DMS 273 (cell line): ENCODE measurements around the gene CST7.
"Not testable (repeated sequence)": the region's sequence is repeated elsewhere in the genome, so short reads cannot be mapped to it uniquely, and the experiment has no call there.

Experiments
- DNase-seq: peaks from one replicate; lab custom pipeline; 2025; ENCODE audit not compliant: unreplicated experiment; lab: John Stamatoyannopoulos, UW

CST7 gene, protein sequence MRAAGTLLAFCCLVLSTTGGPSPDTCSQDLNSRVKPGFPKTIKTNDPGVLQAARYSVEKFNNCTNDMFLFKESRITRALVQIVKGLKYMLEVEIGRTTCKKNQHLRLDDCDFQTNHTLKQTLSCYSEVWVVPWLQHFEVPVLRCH

DNA sequence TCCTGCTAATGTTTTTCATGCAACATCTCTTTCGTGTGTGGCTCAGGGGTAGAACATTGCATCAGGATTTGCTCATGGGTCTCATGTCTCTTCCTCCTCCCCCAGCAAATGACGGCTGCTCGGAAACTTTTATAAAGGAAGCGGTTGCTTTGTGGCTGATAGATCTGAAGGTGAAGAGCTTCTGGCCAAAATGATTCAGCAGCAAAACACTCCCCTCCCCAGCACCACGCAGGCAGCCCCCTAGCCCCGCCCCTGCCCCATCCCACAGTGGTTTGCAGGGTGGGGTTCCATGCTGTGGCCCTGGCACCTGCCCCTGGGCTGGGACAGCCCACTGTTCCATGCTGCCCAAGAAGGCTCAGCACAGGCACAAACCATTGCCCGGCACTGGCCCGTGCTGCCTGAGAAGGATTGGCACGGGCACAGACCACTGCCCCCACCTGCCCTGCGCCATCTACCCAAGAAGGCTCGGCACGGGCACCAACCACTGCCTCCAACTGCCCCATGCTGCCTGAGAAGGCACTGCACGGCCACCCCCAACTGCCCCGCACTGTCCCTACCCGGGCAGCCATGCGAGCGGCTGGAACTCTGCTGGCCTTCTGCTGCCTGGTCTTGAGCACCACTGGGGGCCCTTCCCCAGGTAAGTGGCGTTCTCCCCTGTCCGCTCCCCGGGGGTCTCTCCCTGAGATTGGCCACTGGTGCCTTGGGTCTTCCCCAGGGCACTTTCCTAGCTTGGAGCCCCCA, at the start of gene CST7:
TSS of gene CST7 (plus strand) at position 331 of the 741 bp plus-strand sequence. CDS start at position 568, 237 bp downstream.
- no peak for DNase-seq

DNA sequence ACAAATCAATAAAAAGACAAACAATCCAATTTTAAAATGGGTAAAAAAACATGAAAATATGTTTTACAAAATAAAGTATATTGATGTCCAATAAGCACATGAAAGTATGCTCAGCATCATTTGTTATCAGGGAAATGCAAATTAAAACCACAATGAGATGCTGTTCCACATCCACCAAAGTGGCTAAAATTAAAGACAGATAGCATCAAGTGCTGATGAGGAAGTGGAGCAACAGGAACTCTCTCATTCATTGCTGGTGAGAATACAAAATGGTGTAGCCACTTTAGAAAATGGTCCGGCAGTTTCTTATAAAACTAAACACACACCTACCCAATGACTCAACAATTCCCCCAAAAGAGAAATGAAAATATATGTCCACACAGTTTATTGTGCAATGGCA, 42.3 kb upstream of the CST7 start:
- DNase-seq: no peak

DNA sequence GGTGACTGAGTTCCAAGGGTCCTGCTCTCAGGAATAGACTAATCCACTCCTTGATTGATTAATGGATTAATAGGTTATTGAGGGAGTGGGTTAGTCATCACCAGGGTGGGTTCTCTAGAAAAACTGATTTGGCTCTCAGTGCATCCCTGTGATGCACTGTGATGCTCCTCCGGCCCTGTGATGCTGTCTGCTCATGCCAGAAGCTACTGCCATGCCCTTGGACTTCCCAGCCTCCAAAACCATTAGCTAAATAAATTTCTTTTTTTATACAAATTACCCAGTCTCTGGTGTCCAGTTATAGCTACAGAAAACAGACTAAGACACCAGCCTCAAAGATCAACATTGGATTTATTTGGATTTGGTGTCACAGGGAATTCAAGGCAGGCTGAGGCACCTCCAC, 40.4 kb upstream of the CST7 start:
- no peak for DNase-seq

DNA sequence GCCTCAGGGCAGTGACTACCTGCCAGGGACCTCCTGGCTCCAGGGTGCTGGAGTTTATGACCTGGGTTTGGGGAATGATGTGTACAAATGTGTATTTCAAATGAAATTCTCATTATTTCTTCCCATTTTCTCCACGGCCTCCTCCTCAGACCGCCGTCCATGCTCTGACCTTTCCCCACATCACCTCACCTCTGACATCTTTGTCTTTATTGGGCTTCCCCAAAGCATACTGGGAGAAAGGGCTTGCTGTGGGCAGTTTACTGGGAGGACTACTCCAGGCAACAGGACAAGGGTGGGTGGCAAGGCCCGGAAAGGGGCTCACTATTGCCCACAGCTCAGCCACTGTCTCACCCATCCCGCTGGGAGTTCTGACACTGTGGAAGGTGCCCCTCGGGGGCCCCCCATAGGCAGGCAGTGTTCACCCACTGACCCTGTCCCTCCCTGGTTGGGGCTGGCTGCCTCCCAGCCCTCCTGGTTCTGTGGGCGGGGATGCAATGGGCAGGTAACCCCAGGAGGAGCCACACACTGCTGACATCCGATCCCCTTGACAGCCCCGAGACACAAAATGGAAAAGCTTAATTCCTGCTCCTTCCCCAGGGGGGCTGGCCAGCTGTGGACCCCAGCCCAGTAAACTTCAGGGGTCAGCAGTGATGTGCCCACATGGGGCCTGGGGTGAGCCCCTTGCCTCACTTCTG, 39.8 kb upstream of the CST7 start:
- DNase-seq: no peak

DNA sequence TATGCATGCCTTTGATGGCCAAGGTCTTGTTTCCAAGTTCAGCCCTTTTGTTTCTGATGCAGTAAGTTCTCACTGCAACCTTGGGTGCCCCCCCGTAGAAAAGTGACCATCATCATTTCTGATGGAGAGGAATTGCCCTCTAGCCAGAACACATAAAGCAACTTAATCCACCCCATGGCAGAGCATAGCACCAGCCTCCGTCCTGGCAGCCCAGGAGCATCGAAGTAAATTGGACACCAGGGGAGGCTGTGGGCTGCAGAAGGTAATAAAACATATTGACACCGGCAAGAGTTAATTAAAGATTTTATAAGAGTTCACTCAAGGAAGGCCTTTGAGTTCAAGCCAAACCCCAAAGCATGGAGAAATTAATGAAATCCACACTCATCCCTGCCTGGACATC, 39.2 kb upstream of the CST7 start:
- DNase-seq: no peak

DNA sequence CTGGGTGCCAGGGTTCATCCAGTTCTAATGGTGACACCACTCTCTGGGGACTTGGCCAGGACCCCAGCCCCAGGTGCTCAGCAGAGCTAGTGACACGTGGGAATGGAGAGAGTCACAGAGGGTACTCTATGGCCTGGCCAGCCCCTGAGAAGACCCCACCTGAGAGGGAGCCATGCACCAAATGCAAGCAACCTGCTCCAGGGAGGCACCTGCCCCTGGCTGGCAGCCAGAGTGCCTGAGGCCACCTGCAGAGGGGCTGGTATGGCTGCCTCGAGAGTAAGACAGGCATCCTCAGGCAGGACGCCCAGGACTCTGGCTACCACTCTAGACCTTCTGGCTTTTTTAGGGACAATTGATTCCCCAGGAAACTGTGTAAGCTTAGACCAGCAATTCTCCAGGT, 38.6 kb upstream of the CST7 start:
- no peak for DNase-seq

DNA sequence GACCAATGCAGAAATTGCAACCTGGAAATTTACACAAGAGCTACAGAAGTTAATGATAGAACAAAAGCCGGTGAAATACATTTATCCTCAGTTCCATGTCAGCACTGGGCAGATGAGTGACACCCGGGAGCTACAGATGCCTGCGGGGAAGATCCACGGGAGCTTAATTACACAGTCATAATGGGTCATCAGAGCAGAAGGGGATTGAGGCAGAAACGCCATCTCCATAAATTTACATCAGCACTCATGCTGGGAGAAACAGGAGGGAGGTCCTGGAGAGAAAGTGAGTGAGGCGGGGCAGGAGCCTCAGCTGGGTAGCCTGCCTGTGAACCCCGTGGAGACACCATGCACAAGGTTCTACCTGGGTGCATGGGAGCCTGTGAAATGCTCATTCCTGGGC, 37.6 kb upstream of the CST7 start:
- no peak for DNase-seq

DNA sequence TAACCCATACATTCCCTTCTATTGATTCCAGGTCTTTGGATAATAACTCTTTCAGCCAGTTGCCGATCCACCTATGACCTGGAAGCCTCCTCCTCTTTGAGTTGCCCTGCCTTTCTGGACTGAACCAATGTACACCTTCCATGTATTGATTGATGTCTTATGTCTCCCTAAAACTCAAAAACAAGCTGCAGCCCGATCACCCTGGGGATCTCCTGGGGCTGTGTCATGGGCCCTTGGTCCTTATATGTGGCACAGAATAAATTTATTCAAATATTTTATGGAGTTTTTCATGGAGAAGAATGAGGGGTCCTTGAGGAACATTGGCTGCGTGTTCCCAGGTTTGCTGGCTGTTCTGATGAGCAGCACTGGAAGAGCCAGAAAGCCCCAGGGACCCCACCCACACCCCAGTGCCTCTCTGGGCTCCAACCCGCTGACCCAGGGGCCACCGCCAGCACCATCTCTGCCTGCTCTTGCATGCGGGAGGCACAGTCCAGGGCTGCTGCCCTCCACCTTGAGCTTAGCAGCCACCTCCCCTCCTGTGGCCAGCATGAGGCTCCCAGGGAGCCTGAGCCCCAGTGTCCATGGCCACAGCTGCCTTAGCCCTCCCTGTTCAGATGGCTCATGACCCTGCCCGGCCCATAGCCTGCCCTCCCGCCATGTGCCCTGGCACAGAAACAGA, 36.5 kb upstream of the CST7 start:
- DNase-seq: no peak

DNA sequence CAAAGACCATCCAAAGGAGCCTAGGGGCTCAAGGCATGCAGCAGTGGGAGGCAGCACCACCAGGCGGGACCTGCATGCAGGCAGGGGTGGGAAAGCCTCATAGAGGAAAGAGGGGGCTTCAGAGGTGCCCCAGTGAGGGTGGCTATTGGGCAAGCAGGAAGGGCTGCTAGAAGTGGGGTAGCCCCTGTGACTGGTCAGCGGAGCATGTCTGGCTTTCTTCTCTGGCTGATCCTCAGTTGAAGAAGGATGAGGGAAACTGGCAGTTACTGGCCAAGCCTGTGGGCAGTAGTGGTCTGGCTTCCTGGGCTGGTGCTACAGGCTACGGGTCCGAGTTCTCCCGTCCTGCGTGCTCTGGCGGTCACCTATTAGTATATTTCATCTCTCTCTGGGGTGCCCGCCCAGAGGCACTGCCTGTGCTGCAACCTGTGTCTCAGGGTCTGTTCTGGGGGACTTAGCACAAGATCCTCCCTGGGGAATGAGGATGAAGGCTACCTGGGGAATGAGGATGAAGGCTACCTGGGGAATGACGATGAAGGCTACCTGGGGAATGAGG, 35.9 kb upstream of the CST7 start:
- no peak for DNase-seq

DNA sequence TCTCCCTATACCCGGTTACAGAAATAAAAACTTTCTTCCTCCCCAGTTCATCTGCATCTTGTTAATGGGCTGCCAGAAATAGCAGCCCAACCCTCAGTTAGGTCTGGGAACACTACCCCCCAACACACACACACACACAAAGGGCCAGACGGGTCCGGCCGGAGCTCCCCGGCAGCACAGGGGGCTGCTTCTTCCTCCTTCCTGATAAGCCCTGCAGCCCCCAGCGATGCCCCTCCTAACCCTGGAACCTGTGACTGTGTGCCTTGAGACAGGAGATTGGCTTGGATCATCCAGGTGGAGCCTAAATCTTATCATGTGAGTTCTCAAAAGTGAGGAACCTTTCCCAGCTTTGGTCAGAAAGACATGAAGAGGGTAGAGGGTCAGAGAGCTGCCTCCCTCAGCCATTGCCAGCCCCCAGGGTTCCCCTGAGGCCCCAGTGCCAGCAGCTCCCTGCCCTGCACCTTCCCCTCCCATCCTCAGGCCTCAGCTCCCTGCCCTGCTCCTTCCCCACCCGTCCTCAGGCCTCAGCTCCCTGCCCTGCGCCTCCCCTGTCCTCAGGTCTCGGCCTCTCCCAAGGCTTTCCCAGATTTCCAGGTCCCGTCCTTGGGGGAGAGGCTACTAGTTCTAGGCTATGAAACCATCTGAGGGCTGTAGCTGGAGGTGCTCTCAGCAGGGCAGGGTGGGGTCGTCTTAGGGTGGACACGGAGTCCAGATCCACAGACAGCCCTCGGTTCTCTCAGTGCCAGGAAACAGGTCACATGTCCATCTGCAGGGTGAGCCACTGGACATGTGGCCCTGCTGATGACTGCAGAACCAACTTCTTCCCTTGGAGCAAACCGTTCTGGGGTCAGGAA, 34.5 kb upstream of the CST7 start:
- no peak for DNase-seq

DNA sequence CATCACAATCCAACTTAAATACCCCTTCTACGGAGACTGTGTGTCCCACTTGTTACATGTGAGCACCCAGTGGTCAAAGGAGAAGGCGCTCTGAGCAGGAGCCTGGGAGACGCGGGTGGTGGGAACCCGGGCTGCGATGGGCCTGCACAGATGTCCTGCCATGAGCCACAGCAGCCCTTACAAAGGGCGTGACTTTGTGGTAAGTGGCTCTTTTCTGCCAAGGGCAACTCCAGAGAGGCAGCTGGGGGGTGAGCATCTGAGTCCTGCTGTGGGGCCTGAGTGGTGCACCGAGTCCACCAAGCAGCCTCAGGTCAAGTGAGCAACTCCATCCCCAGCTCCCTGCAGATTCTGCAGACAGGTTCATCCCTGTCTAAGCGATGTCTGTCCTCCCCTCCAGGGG, 33.6 kb upstream of the CST7 start:
- DNase-seq: no peak

DNA sequence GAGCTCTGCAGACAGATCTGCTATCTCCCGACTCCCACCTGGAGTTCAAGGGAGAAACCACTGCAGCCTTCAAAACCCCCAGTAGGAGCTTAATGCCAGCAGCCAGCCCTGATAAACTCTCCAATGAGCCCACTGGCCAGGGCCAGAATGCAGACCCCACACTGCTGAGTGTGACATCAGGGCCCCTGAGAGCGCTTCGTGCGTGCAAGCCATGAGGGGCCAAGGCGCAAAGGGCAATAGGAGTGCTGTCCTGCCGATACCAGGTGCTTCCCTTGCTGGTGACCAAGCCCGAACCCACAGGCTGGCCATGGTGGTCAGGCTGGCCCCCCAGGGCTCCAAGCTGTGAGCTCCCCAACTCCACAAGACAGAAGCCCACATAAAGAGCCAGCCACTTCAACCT, 33.2 kb upstream of the CST7 start:
- DNase-seq: no peak

DNA sequence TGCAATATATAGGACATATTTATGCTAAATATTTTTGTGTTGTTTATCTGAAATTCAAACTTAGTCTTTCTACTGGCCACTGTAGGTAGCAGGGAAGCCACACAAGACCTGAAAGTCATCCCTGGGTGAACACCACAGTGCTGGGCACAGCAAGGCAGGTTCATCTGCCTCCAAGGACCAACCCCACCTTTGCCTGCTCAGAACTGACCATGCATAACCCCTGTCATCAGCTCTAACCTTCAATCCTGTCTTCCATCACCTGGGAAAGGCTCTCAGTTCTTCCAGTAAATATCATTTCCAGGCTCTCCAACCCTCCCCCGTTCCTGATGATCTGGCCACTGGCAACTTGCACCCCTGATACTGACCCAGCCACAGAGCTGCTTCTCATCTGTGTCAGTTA, 32.7 kb upstream of the CST7 start:
- no peak for DNase-seq

DNA sequence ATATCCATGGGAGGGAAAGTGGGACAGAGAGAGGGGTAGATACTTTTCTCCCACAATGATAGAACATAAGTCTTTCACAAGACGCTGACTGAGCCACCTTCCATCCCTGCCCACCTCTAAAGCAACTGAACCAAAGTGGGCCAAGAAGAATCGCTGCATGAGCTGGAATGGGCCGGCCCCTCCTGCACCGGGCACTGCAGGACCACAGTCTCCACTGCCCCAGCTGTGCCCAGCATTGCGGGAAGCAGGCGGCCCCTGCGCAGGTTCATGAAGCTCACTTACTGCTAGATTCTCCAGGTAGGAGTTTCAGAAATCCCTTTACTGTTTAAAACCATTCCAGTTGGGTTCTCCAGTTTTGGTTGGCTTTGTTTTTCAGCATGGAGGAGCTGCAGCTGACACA, 32.0 kb upstream of the CST7 start:
- DNase-seq: no peak

DNA sequence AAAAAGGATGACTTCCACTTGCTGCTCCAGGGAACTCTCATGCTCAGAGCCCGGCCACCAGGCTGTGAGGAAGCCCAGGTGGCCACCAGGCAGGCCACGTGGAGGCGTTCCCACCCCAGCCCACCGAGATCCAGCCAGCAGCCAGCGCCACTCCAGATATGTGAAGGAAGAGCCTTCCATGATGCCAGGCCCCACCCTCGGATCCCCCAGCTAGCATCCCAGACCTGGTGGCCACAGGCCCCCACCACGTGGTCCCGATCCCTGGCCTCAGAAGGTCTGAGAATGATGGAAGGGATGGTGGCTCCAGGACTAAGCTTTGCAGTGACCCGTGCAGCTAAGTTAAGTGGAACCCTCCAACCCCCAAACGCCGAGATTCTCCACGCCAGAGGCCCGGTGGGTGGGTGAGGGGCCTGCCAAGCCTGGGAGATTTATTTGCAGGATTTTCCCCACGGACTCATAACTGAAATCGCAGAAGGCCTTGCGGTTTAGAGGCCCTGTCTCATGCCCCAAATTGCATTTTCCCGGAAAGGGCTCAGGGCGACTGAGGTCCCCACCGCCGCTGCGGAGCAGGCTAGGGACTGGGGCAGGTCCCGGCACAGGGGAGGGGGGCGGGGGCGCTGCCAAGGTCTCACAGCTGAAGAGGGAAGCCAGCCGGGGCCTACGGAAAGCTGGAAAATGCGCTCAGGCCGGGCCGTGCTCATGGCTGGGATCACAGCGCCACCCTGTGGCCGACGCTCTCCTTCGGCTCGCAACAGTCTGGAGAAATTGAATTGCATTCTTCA, 31.1 kb upstream of the CST7 start:
- DNase-seq: peak; percentile 91

DNA sequence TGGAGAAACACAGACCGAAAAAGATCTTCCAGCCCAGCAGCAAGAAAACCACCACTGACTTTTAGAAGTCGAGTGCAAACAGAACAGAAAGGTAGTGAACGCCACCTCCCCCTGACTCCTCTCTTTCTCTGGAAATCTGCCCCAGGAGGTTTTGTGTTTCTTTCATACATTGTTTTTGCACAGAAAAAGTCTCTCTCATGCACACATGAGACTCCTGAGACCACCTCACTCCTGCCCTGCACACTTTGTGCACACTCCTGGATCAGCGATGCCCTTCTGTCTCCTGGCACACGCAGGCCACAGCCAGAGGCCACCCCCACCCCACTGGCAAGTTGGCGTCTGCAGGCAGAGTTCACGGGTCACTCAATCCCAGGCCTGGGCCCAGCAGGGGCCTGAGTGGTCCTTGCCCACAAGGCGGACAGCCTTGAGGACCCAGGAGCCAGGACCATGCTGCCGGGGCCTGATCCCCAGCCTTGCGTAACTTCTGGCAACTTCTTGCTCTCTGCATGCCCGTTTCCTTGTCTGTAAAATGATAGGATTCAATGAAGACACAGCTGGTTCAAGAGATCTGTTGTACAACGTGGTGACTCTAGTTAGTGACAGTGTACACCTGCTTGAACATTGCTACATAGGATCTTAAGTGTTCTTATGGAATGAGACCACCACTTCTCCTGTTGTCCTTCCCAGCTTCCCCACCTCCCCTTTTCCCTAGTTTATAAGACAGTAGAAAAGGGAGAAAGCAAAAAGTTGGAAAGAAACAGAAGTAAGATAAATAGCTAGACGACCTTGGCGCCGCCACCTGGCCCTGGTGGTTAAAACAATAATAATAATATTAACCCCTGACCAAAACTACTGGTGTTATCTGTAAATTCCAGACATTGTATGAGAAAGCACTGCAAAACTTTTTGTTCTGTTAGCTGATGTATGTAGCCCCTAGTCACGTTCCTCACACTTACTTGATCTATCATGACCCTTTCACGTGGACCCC, 30.2 kb upstream of the CST7 start:
- no peak for DNase-seq

DNA sequence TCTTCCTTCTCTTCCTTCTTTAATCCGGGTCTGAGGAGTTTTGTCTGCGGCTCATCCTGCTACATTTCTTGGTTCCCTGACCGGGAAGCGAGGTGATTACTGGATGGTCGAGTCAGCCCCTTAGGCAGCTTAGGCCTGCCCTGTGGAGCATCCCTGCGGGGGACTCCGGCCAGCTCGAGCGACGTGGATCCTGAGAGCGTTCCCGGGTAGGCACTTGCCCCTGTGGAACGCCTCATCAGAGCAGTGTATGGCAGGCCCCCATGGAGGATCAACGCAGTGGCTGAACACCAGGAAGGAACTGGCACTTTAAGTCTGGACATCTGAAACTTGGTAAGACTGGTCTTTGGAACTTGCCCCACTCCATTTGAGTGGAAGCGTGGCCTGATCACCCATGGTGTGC, 29.4 kb upstream of the CST7 start:
- not testable (repeated sequence) for DNase-seq

DNA sequence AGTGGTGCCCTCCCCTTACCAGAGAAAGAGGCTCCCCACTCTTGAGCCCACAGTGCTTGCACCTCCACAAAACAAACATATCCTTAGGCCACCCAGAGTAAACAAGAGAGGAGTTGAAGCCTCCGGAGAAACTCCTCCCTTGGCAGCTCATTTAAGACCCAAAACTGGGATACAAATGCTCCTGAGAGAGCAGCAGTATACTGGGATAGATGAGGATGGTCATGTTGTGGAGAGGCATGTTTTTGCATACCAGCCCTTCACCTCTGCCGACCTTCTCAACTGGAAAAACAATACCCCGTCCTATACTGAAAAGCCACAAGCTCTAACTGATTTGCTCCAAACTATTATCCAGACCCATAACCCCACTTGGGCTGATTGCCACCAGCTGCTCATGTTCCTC, 28.4 kb upstream of the CST7 start:
- DNase-seq: not testable (repeated sequence)

DNA sequence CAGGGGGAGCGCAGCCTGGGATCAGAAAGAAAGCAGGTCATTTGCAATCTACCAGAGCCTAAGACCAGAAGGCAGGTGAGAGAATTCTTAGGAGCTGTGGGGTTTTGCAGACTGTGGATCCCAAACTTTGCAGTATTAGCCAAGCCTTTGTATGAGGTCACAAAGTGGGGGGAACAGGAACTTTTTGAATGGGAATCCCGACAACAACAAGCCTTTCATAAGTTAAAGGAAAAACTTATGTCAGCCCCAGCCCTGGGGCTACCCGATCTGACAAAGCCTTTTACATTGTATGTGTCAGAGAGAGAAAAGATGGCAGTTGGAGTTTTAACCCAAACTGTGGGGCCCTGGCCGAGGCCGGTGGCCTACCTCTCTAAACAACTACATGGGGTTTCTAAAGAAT, 19.8 kb upstream of the CST7 start:
- not testable (repeated sequence) for DNase-seq
